PC-3 (cell line): ENCODE measurements around the gene PMIS2. TPM values are rescaled to one million over a fixed set of nuclear protein-coding genes. Genes with fewer than 3 reads are reported as not detected.

Source experiments
- ATAC-seq: fragments of 200-7000 bp; cut with Tn5 transposase; 2 replicates; pipeline ENCODE4 v1.9.1; 2020; ENCODE audit warnings: mild to moderate bottlenecking, moderate library complexity
- BruUV-seq: library from RNA; stranded (reverse); fragments of 400-500 nt; replicated peaks from 2 replicates; lab custom pipeline; 2021; lab: Mats Ljungman, UMichigan
- CTCF ChIA-PET: fragments of 300-600 bp; sonication (Branson Sonifier 250); formaldehyde crosslinking; loops from one replicate; lab custom pipeline; 2022; ENCODE audit warnings: antibody characterized with exemption; lab: Charles Lee
- POLR2A ChIA-PET: fragments of 300-600 bp; sonication (Branson Sonifier 250); formaldehyde crosslinking; loops from one replicate; lab custom pipeline; 2022; ENCODE audit warnings: antibody characterized with exemption; ENCODE audit not compliant: unreplicated experiment; lab: Charles Lee
- DNase-seq: peaks from one replicate; pipeline ENCODE4 v3.0.0-alpha.2; 2015
- H2AFZ ChIP-seq: fragments of 300-600 bp; sonication (generic); 2 replicates; pipeline ENCODE4 v1.6.0; 2016; ENCODE audit warnings: antibody characterized with exemption, low read length
- H3F3A ChIP-seq: fragments of 300-600 bp; sonication (generic); one replicate; pipeline ENCODE4 v1.6.0; 2017; ENCODE audit warnings: antibody characterized with exemption, low read length, control low read depth, mild to moderate bottlenecking; ENCODE audit not compliant: unreplicated experiment
- H3K27ac ChIP-seq: fragments of 300-600 bp; sonication (generic); 2 replicates; pipeline ENCODE4 v1.5.1; 2016; ENCODE audit warnings: mild to moderate bottlenecking, low read length
- H3K27me3 ChIP-seq: fragments of 300-600 bp; sonication (generic); 2 replicates; pipeline ENCODE4 v1.6.1; 2016; ENCODE audit warnings: low read length, mixed read lengths
- H3K36me3 ChIP-seq: fragments of 300-600 bp; sonication (generic); 2 replicates; pipeline ENCODE4 v1.6.1; 2016; ENCODE audit warnings: low read depth, mixed run types, low read length, mixed read lengths
- H3K4me1 ChIP-seq: fragments of 300-600 bp; sonication (generic); 2 replicates; pipeline ENCODE4 v1.5.1; 2016; ENCODE audit warnings: low read length; ENCODE audit not compliant: insufficient read depth
- H3K4me2 ChIP-seq: fragments of 300-600 bp; sonication (generic); 2 replicates; pipeline ENCODE4 v1.6.0; 2016; ENCODE audit warnings: low read length
- H3K4me3 ChIP-seq: fragments of 300-600 bp; sonication (generic); 2 replicates; pipeline ENCODE4 v1.5.1; 2016; ENCODE audit warnings: mild to moderate bottlenecking, low read length, mixed read lengths
- H3K79me2 ChIP-seq: fragments of 300-600 bp; sonication (generic); 2 replicates; pipeline ENCODE4 v1.6.1; 2017; ENCODE audit warnings: low read length, mixed read lengths
- H3K9ac ChIP-seq: fragments of 300-600 bp; sonication (generic); 2 replicates; pipeline ENCODE4 v1.6.0; 2016; ENCODE audit warnings: mild to moderate bottlenecking, low read length
- H3K9me2 ChIP-seq: fragments of 300-600 bp; sonication (generic); replicated peaks from 2 replicates; pipeline ENCODE4 v1.6.1; 2016; ENCODE audit warnings: mixed run types, low read length, mixed read lengths
- H3K9me3 ChIP-seq: fragments of 300-600 bp; sonication (generic); 2 replicates; pipeline ENCODE4 v1.6.1; 2016; ENCODE audit warnings: low read length, mixed read lengths
- H4K20me1 ChIP-seq: fragments of 300-600 bp; sonication (generic); 2 replicates; pipeline ENCODE4 v1.6.1; 2016; ENCODE audit warnings: low read length, mixed read lengths
- CTCF ChIP-seq: fragments of 300-600 bp; sonication (generic); conservative IDR thresholded peaks from 2 replicates; pipeline ENCODE4 v1.5.1; 2017; ENCODE audit warnings: antibody characterized with exemption, low read depth, mild to moderate bottlenecking, low read length
- EZH2 ChIP-seq: fragments of 300-600 bp; sonication (generic); IDR thresholded peaks from one replicate; pipeline ENCODE4 v1.6.1; 2017; ENCODE audit warnings: antibody characterized with exemption, mild to moderate bottlenecking, low read length; ENCODE audit not compliant: unreplicated experiment
- EZH2phosphoT487 ChIP-seq: fragments of 300-600 bp; sonication (generic); IDR thresholded peaks from 2 replicates; pipeline ENCODE4 v1.6.1; 2018; ENCODE audit warnings: mild to moderate bottlenecking, antibody characterized with exemption, low read length, borderline replicate concordance
- intact Hi-C: fragments of 100-400 bp; cut with micrococcal nuclease; formaldehyde crosslinking; loops from 2 replicates; pipeline ENCODE4 v1.9.0; 2023
- total RNA-seq: library from RNA; depleted of rRNA; stranded (reverse); fragments of >200 nt; gene quantifications from 2 replicates; pipeline ENCODE4 v1.2.3, GENCODE V29; 2014

PMIS2 gene
- total RNA-seq, 1 experiment from 2014 or later: not detected

- Histone ChIP-seq H3F3A (no peaks in the 10 kb centered on the region), H3K27ac (no peak overlapping the region), H3K36me3 (no peaks in the 10 kb centered on the region), H2AFZ (no peak overlapping the region), H3K79me2 (peaks cover 18% of the 10 kb centered on the region), H3K9me2 (no peaks in the 10 kb centered on the region), H3K27me3 (no peaks in the 10 kb centered on the region), H3K4me2 (no peak overlapping the region), H4K20me1 (no peaks in the 10 kb centered on the region), H3K4me3 (no peak overlapping the region), H3K4me1 (peaks cover 7% of the 10 kb centered on the region; the same call in 1 of the 2 replicates), H3K9ac (no peak overlapping the region), H3K9me3 (no peaks in the 10 kb centered on the region)
- BruUV-seq: no TSS peak
- POLR2A ChIA-PET: no interaction called here
- TF ChIP-seq EZH2 (no peak), CTCF (no peak), EZH2phosphoT487 (no peak)
- intact Hi-C loops: no loop called here
- CTCF ChIA-PET: no interaction called here
- DNase-seq: no peak
- ATAC-seq: no peak
Measured at GRCh38 chr19:35540356-35540927, 45.5 kb upstream of the PMIS2 start.

GRCh38 chr19:35542209-35542608 lies 43.8 kb upstream of the PMIS2 start:
- no peak overlapping the region for H3K27ac ChIP-seq
- ChIA-PET POLR2A (no interaction called here), CTCF (no interaction called here)
- no peak overlapping the region for H3K9ac ChIP-seq
- H2AFZ ChIP-seq: no peak overlapping the region
- TF ChIP-seq EZH2 (no peak), CTCF (no peak), EZH2phosphoT487 (no peak)
- DNase-seq (no peak), ATAC-seq (no peak)
- H3K4me3 ChIP-seq: no peak overlapping the region
- H3K9me2 ChIP-seq: no peaks in the 10 kb centered on the region
- no peaks in the 10 kb centered on the region for H3K9me3 ChIP-seq
- H3K4me1 ChIP-seq: peaks cover 14% of the 10 kb centered on the region; the same call in 1 of the 2 replicates
- no peaks in the 10 kb centered on the region for H3F3A ChIP-seq
- intact Hi-C loops: no loop called here
- no TSS peak for BruUV-seq
- no peak overlapping the region for H3K4me2 ChIP-seq
- H3K36me3 ChIP-seq: no peaks in the 10 kb centered on the region
- H3K79me2 ChIP-seq: peaks cover 36% of the 10 kb centered on the region
- H4K20me1 ChIP-seq: no peaks in the 10 kb centered on the region
- H3K27me3 ChIP-seq: no peaks in the 10 kb centered on the region

GRCh38 chr19:35543280-35544109 lies 42.5 kb upstream of the PMIS2 start:
- ChIA-PET POLR2A (no interaction called here), CTCF (no interaction called here)
- Histone ChIP-seq H3K4me1 (peaks cover 14% of the 10 kb centered on the region; the same call in 1 of the 2 replicates), H3K9me2 (no peaks in the 10 kb centered on the region), H2AFZ (no peak overlapping the region), H3K9ac (no peak overlapping the region), H3K36me3 (no peaks in the 10 kb centered on the region), H3K9me3 (no peaks in the 10 kb centered on the region), H3K4me3 (no peak overlapping the region), H3K27me3 (no peaks in the 10 kb centered on the region), H3K4me2 (peak overlapping the region; percentile 90; the same call in 1 of the 2 replicates), H3K27ac (no peak overlapping the region), H4K20me1 (no peaks in the 10 kb centered on the region), H3K79me2 (peaks cover 40% of the 10 kb centered on the region), H3F3A (no peaks in the 10 kb centered on the region)
- no peak for ATAC-seq
- no peak for DNase-seq
- intact Hi-C loops: loop anchor here (2.0 kb wide), 1 partner anchor 25 kb away; no protein-coding TSS in a partner anchor
- no peak for TF ChIP-seq EZH2phosphoT487
- TF ChIP-seq EZH2: no peak
- TF ChIP-seq CTCF: no peak
- BruUV-seq: no TSS peak
